ENCODE results near the gene SPZ1. TPM values are rescaled to one million over a fixed set of nuclear protein-coding genes. Genes with fewer than 3 reads are reported as not detected.
"Not testable (repeated sequence)": the region's sequence is repeated elsewhere in the genome, so short reads cannot be mapped to it uniquely, and the experiment has no call there.

Gene SPZ1
- not detected in 2 replicates for polyA plus RNA-seq (2012; rRNA removed)
- not detected in 2 replicates for polyA plus RNA-seq (2012; cell fraction: cytosol; rRNA removed)
- not detected in 2 replicates for polyA plus RNA-seq (2012; cell fraction: nucleus; rRNA removed)

- Histone ChIP-seq H3K9me2 (no peaks in the 10 kb centered on the region), H3K27ac (ENCODE audit: low read depth in 2 of 2, low read length in 1 of 2) (no peak within 1 kb of the TSS), H3K36me3 (replicated peaks in 1 of 2; ENCODE audit: control insufficient read depth in 1 of 2, insufficient read depth in 2 of 2, low read length in 1 of 2) (no peaks in the 10 kb centered on the region), H3K4me1 (ENCODE audit: control insufficient read depth in 1 of 2, insufficient read depth in 2 of 2, low read depth in 1 of 2, low read length in 1 of 2) (peaks cover 0 to 4% of the 10 kb centered on the region in 2 experiments; a peak in 2 of 4 replicates), H3F3A (replicated peaks; ENCODE audit: insufficient read depth) (no peaks in the 10 kb centered on the region), H3K4me3 (ENCODE audit: low read depth in 2 of 2, low read length in 1 of 2) (no peak within 1 kb of the TSS), H3K79me2 (ENCODE audit: insufficient read depth) (no peaks in the 10 kb centered on the region), H3K27me3 (ENCODE audit: insufficient read depth) (no peaks in the 10 kb centered on the region; the same call in 1 of the 2 replicates), H4K20me1 (ENCODE audit: insufficient read depth) (no peaks in the 10 kb centered on the region), H2AFZ (ENCODE audit: low read depth) (no peak within 1 kb of the TSS), H3K4me2 (no peak within 1 kb of the TSS), H3K9ac (no peak within 1 kb of the TSS), H3K9me3 (no peaks in the 10 kb centered on the region)
- DNase-seq = no peak
- WGBS (ENCODE audit: low lambda C conversion rate) = 31% methylated on average over 2 of the region's 2 CpGs
- TF ChIP-seq REST (IDR thresholded peaks at IDR 0.05; ENCODE audit: low read depth, low read length) (no peak), FOSL2 (IDR thresholded peaks at IDR 0.05; ENCODE audit: borderline replicate concordance, low read depth) (no peak), EP300 (IDR thresholded peaks at IDR 0.05; ENCODE audit: borderline replicate concordance in 1 of 2, low read depth in 1 of 2, low read length in 1 of 2) (no peak), TAF1 (IDR thresholded peaks at IDR 0.05; ENCODE audit: borderline replicate concordance, low read depth, low read length) (no peak), FOXJ3 (CRISPR knock-in tag; IDR thresholded peaks at IDR 0.05) (no peak), USF1 (IDR thresholded peaks at IDR 0.05; ENCODE audit: borderline replicate concordance, low read depth) (no peak), YY1 (IDR thresholded peaks at IDR 0.05; ENCODE audit: low read depth) (no peak), RCOR1 (IDR thresholded peaks at IDR 0.05; ENCODE audit: low read length) (no peak), RAD21 (IDR thresholded peaks at IDR 0.05; ENCODE audit: low read length) (no peak), MAX (IDR thresholded peaks at IDR 0.05; ENCODE audit: low read depth) (no peak), ELF1 (IDR thresholded peaks at IDR 0.05) (no peak), TEAD4 (IDR thresholded peaks at IDR 0.05; ENCODE audit: borderline replicate concordance, insufficient read depth) (no peak), SMC3 (IDR thresholded peaks at IDR 0.05; ENCODE audit: low read depth, low read length) (no peak)
- POLR2A ChIA-PET = no interaction called here
- CTCF ChIA-PET = interaction anchor here (1.6 to 2.4 kb wide), 2 partner anchors 12 to 236 kb away, joined by 4 to 13 read pairs; no protein-coding TSS in a partner anchor
These were observed at the start of gene SPZ1 for GRCh38 chr5:80319702-80320101. Gene SPZ1 (plus strand): TSS chr5:80320002. CDS start chr5:80320216, 214 bp downstream.

- H3F3A ChIP-seq (replicated peaks; ENCODE audit: insufficient read depth); H4K20me1 ChIP-seq (ENCODE audit: insufficient read depth); H3K9me3 ChIP-seq; H3K36me3 ChIP-seq (replicated peaks in 1 of 2; ENCODE audit: control insufficient read depth in 1 of 2, insufficient read depth in 2 of 2, low read length in 1 of 2); H2AFZ ChIP-seq (ENCODE audit: low read depth); H3K79me2 ChIP-seq (ENCODE audit: insufficient read depth); H3K4me3 ChIP-seq (ENCODE audit: low read depth in 2 of 2, low read length in 1 of 2); H3K27me3 ChIP-seq (ENCODE audit: insufficient read depth); DNase-seq; POLR2A ChIA-PET; H3K4me1 ChIP-seq (ENCODE audit: control insufficient read depth in 1 of 2, insufficient read depth in 2 of 2, low read depth in 1 of 2, low read length in 1 of 2); H3K4me2 ChIP-seq; H3K9ac ChIP-seq; H3K27ac ChIP-seq (ENCODE audit: low read depth in 2 of 2, low read length in 1 of 2); H3K9me2 ChIP-seq: not testable (repeated sequence)
- WGBS (ENCODE audit: low lambda C conversion rate) = 79% methylated on average over 2 of the region's 2 CpGs
- CTCF ChIA-PET = interaction anchor here (1.3 kb wide), 1 partner anchor 15 kb away, joined by 3 read pairs; the partner anchor contains the start of gene SERINC5
These were observed 49.3 kb upstream of the SPZ1 start for GRCh38 chr5:80270543-80270942.
